MM.1S (cell line): ENCODE results near the gene GRB2.

Source experiments
- DNase-seq: peaks from one replicate; pipeline ENCODE4 v3.0.0-alpha.2; 2015
- H2AFZ ChIP-seq: fragments of 300-600 bp; sonication (generic); 2 replicates; pipeline ENCODE4 v1.6.0; 2016; ENCODE audit warnings: antibody characterized with exemption, low read length
- H3F3A ChIP-seq: fragments of 300-600 bp; sonication (generic); 2 replicates; pipeline ENCODE4 v1.6.1; 2016; ENCODE audit warnings: mild to moderate bottlenecking, antibody characterized with exemption, low read length, moderate library complexity, mixed read lengths; ENCODE audit not compliant: insufficient read depth
- H3K27ac ChIP-seq: fragments of 300-600 bp; sonication (generic); 2 replicates; pipeline ENCODE4 v1.5.1; 2016; ENCODE audit warnings: mild to moderate bottlenecking, low read length
- H3K27me3 ChIP-seq: fragments of 300-600 bp; sonication (generic); replicated peaks from 2 replicates; pipeline ENCODE4 v1.6.0; 2016; ENCODE audit warnings: low read length; ENCODE audit not compliant: insufficient read depth
- H3K36me3 ChIP-seq: fragments of 300-600 bp; sonication (generic); replicated peaks from 2 replicates; pipeline ENCODE4 v1.6.1; 2016; ENCODE audit warnings: mild to moderate bottlenecking, low read length, mixed read lengths; ENCODE audit not compliant: insufficient read depth
- H3K4me1 ChIP-seq: fragments of 300-600 bp; sonication (generic); 2 replicates; pipeline ENCODE4 v1.6.1; 2016; ENCODE audit warnings: low read length, mixed read lengths
- H3K4me2 ChIP-seq: fragments of 300-600 bp; sonication (generic); 2 replicates; pipeline ENCODE4 v1.6.0; 2016; ENCODE audit warnings: low read depth, low read length
- H3K4me3 ChIP-seq: fragments of 300-600 bp; sonication (generic); 2 replicates; pipeline ENCODE4 v1.5.1; 2016; ENCODE audit warnings: low read length, mixed read lengths
- H3K79me2 ChIP-seq: fragments of 300-600 bp; sonication (generic); 2 replicates; pipeline ENCODE4 v1.6.1; 2016; ENCODE audit warnings: mixed run types, low read length, mixed read lengths
- H3K9ac ChIP-seq: fragments of 300-600 bp; sonication (generic); 2 replicates; pipeline ENCODE4 v1.6.1; 2016; ENCODE audit warnings: low read length, mixed read lengths
- H3K9me2 ChIP-seq: fragments of 300-600 bp; sonication (generic); replicated peaks from 2 replicates; pipeline ENCODE4 v1.6.1; 2016; ENCODE audit warnings: mild to moderate bottlenecking, low read length, mixed read lengths; ENCODE audit not compliant: insufficient read depth
- H3K9me3 ChIP-seq: fragments of 300-600 bp; sonication (generic); replicated peaks from 2 replicates; pipeline ENCODE4 v1.6.1; 2016; ENCODE audit warnings: mild to moderate bottlenecking, low read length, mixed read lengths; ENCODE audit not compliant: insufficient read depth
- H4K20me1 ChIP-seq: fragments of 300-600 bp; sonication (generic); 2 replicates; pipeline ENCODE4 v1.6.1; 2016; ENCODE audit warnings: mild to moderate bottlenecking, low read length, moderate library complexity, mixed read lengths; ENCODE audit not compliant: insufficient read depth
- CTCF ChIP-seq: fragments of 300-600 bp; sonication (generic); IDR thresholded peaks from 2 replicates; pipeline ENCODE4 v1.5.1; 2016; ENCODE audit warnings: antibody characterized with exemption, low read length, mixed read lengths
- EZH2 ChIP-seq: fragments of 300-600 bp; sonication (generic); optimal IDR thresholded peaks from 2 replicates; pipeline ENCODE3; 2017; ENCODE audit warnings: low read depth, mild to moderate bottlenecking, antibody characterized with exemption, low read length, mixed read lengths
- EZH2phosphoT487 ChIP-seq: fragments of 300-600 bp; sonication (generic); IDR thresholded peaks from 2 replicates; pipeline ENCODE4 v1.6.1; 2018; ENCODE audit warnings: antibody characterized with exemption, low read length

The GRB2 gene

GRCh38 chr17:75386430-75386829 lies 19.0 kb downstream of the GRB2 start:
- no peak for DNase-seq
- Histone ChIP-seq H4K20me1 (0 out of 2 replicates have a peak, but pooled peaks cover 14% of the 10 kb centered on the region), H3K9me2 (no peaks in the 10 kb centered on the region), H3K4me3 (no peak overlapping the region), H3K79me2 (peaks cover 97% of the 10 kb centered on the region), H3K9me3 (no peaks in the 10 kb centered on the region), H3K9ac (no peak overlapping the region), H3K27me3 (no peaks in the 10 kb centered on the region), H3F3A (no peaks in the 10 kb centered on the region), H3K27ac (no peak overlapping the region), H2AFZ (no peak overlapping the region), H3K4me2 (no peak overlapping the region), H3K4me1 (no peaks in the 10 kb centered on the region), H3K36me3 (peaks cover 6% of the 10 kb centered on the region; the same call in 1 of the 2 replicates)
- TF ChIP-seq EZH2 (no peak), CTCF (no peak), EZH2phosphoT487 (no peak)

GRCh38 chr17:75384751-75385150 lies 20.7 kb downstream of the GRB2 start:
- TF ChIP-seq CTCF (no peak), EZH2phosphoT487 (no peak), EZH2 (no peak)
- no peak for DNase-seq
- Histone ChIP-seq H3K4me3 (no peak overlapping the region), H2AFZ (no peak overlapping the region), H3K36me3 (peaks cover 6% of the 10 kb centered on the region; the same call in 1 of the 2 replicates), H3K4me2 (no peak overlapping the region), H3K9me3 (no peaks in the 10 kb centered on the region), H3K27me3 (no peaks in the 10 kb centered on the region), H3K79me2 (peaks cover 96% of the 10 kb centered on the region), H3K4me1 (no peaks in the 10 kb centered on the region), H3F3A (no peaks in the 10 kb centered on the region), H3K9me2 (no peaks in the 10 kb centered on the region), H4K20me1 (0 out of 2 replicates have a peak, but pooled peaks cover 14% of the 10 kb centered on the region), H3K9ac (no peak overlapping the region), H3K27ac (no peak overlapping the region)

- Histone ChIP-seq H3K4me1 (no peaks in the 10 kb centered on the region), H3K9me3 (no peaks in the 10 kb centered on the region), H3F3A (no peaks in the 10 kb centered on the region), H3K27ac (no peak overlapping the region), H3K36me3 (peaks cover 6% of the 10 kb centered on the region; the same call in 1 of the 2 replicates), H3K4me2 (no peak overlapping the region), H3K79me2 (peaks cover 98% of the 10 kb centered on the region), H2AFZ (no peak overlapping the region), H3K9ac (no peak overlapping the region), H3K9me2 (no peaks in the 10 kb centered on the region), H3K4me3 (no peak overlapping the region), H4K20me1 (peaks cover 11% of the 10 kb centered on the region; the same call in 1 of the 2 replicates), H3K27me3 (no peaks in the 10 kb centered on the region)
- TF ChIP-seq EZH2 (no peak), CTCF (no peak), EZH2phosphoT487 (no peak)
- DNase-seq = no peak
Measured at GRCh38 chr17:75383842-75384195, 21.7 kb downstream of the GRB2 start.
